Activated CD4-positive, CD25-positive, alpha-beta regulatory T cell (primary cell): ENCODE measurements around the gene NRXN2.
A peak's percentile ranks its signal among the peaks of the same experiment; 100 is the strongest.

ENCODE experiments used
- DNase-seq, 4 experiments: peaks; one replicate each; lab custom pipeline; 2025; lab: John Stamatoyannopoulos, UW

Gene NRXN2

DNA sequence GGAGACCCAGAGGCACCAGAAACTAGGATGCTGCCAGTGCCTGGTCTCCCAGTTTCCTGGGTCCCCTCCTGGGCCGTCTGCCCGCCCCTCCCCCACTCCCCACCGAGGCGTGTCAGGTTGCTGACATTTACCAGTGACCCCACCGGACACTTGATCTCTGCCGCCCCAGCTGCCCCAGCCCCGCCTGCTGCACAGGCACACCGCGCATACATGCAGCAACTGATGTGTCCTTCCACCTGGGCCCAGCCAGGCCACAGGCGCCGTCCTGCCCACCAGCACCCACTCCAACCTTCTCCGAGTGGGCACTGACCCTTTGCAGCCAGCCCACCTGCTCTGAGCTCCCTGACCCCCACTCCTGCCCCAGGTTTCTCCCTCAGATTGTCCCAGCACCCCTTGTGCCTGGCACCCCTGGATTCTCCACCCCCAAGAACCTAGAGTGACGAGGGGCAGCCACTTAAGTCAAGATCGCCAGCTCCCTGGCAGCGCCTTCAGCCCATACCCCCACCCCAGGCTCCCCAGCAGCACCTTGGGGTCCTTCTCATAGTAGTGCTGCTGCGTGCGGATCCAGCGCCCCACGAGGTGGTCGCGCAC, 36.2 kb upstream of the NRXN2 start:
- no peak for DNase-seq

DNA sequence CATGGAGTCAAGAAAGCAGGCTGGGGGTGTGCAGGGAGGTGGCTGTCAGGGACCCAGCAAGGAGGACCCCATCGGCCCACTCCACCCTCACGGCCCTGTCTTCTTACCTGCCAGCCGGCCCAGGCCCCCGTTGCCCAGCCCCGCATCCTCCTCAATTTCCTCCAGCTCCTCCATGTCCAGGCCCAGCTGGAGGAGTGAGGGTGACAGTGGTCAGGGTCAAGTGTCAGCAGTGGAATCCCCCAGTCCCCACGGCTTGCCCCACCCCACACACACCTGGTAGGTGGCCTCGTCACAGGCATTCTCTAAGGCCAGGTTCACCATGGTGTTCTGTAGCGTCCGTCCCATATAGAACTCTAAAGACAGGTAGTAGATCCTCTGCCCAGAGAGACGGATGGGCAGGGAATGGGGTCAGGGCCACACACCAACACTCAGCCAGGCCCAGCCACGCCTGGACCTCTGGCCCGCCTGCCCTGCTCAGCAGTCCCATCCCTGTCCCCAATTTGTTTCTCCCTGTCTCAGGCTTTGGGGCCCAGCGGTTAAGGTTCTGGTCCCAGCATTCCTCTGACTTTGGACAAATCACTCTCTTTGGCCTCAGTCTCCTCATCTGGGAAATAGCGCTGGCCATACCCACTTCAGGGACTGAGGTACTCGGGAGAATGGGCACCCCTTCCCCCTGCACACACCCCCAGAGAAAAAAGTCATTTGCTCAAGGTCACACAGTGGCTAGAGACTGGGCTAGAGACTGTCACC, 35.5 kb upstream of the NRXN2 start:
- no peak for DNase-seq

DNA sequence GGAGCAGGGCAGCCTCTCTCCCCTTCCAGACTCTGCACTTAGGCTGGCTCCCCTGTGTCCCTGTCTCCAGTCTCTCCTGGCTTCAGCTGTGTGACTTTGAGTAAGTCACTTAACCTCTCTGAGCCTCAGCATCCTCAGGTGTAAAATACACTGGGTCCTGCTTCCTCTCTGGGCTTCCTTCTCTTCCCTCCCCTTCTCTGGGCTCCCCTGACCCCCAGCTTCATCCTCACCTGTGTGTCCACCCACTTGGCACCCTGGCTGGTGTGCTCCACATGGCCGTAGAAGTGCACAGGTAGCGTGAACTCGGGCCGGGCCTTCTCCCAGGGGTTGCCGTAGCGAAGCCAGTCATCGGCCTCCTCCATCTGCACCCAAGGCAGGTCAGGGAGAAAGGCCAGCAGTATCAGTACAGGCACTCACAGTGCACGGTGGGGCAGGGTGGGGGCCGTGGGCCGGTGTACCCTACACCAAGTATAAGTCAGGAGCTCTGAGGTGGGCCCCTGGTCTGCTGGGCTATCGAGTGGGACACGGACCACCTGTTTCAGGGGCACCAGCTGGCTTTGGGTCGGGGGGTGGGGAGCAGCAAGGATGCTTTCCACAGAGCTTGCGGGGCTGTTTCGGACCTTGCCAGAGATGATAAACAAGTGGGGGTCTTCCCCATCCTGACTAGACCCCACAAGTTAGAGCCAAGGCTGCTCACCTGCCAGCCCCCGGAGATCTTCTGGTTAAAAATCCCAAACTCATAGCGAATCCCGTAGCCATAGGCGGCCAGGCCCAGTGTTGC, 34.7 kb upstream of the NRXN2 start:
- DNase-seq = no peak

DNA sequence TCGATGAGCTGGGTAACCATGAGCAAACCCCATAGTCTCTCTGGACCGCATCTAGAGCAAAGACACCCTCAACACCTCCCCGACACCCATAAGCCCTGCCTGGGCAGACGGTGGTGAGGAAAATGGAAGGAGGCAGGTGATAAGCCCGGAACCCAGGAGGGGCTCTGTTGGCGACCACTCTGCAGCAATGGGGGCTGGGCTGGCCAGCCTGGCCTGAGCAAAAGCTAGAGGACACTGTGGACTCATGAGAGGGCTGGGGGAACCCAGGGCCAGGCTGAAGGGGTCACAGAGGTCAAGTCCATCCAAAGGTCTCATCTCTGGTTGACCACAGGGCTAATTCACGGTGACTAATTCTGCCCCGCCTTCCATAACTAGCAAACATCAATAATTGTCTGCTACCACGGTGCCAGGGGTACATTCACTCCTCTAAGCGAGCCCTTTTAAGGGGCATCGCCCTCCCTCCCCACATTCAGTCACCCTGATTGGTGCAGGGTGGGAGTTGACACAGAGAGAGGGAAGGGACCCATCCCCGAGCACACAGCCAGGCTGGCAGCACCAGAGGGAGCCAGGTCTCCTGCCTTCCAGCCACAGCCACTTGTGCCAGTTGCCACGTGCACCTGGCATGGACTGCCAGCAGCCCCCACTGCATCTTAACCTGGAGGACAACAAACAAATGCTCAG, 32.8 kb upstream of the NRXN2 start:
- DNase-seq = no peak

DNA sequence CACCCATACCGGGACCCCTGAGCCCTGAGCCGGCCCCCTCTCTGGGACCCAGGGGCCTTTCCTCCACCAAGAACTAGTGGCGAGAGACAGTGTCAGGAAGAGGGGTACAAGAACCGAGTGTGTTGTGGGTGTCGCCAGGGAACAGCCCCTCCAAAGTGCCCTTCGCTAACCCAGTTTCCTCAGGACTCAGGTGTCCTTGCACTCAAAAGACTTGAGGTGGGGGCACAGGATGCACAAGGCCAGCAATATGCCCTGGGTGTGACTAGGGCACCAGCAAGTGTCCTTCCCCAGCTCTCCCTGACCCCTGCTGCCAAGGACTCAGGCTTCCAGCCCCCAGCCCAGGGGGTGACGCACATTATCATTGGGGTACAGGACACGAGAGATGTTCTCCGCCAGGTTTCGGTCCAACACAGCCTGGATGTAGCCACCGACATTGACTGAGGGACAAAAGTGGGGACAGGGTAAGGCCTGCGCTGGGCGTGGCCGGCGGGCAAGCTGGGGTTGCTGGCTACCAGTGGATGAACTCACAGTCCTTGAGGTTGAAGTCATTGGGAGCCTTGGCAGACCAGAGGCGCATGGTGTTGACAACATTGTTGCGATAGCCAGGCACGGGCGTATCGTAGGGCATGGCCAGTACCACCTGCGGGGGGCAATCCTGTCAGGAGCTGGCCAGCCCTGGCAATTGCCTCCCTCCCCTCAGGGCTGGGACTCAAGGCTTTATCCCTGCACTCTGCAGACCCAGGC, 32.1 kb upstream of the NRXN2 start:
- no peak for DNase-seq

DNA sequence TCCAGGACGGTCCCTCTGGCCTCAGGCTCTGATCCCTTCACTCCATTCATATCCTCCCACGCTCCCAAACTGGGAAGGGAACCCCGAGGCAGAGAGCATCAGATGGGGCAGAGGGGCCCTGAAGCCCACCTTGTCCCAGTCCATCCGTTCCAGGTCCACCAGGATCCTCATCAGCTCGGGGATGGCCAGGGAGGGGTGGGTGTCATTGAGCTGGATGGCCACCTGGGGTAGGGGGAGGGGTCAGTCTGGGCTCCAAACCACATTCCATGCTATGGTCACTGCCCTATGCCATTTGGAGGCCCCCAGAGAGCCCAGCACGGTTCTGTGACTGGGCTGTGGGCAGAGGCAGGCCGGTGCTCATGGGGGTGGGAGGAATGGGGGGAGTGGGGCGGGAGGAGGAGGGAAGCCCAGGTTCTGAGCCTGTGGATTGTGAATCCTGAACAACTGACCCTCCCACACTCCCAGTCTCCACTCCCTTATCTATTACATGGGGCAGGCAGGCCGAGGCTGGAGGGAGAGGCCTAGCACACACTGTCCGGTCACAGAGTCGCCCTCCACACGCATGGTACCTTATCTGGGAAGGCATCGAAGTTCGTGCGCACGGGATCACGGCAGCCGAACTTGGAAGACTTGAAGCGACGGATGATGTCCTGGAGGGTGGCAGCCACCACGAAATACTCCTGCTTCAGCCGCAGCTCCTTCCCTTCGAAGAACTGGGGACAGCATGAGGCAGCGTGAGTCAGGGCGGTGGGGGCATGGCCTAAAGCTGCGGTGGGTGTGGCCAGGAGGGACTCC, 31.3 kb upstream of the NRXN2 start:
- no peak for DNase-seq

DNA sequence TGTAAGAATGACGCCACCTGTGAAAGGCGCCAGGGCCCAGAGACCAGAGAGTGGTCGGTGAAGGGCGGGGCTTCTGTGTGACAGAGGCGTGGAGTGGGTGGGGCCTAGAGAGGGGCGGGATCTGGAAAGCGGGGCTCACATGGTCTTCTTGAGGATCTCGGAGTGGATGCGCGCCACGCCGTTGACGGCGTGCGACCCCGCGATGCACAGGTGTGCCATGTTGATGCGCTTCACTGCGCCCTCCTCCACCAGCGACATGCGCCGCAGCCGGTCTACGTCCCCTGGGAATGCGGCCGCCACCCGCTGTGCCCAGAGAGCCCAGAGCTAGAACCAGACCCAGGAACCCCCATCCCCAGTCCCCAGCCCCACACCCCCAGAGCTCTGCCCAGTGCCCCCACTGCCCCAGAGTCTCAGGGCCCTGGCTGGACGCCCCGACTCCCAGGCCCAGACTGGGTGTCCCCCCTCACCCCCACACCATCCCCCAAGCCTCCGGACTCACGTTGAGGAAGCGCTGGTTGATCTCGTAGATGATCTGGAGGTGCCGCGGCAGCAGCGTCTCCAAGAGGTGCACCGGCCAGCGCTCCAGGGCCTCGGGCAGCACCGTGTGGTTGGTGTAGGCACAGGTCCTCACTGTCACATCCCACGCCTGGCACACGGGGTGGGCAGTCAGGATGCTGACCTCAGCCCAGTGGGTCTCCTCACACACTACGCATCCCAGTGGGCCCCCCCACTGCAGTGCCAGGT, 30.6 kb upstream of the NRXN2 start:
- DNase-seq = no peak

DNA sequence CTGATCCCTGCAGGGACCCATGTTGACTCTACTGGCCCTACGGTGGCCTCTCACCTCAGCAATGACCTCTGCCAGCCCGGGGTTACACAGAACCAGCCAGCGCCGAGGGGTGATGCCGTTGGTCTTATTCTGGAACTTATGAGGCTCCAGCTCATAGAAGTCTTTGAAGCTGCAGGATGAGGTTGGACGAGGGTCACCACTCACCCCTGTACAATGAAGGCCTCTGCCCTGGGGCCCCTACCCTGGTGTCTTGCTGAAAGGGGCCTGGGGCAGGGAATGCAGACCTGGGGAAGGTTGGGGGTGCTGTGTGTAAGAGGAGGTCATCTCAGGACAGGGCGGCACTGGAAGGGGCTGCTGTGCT, 30.0 kb upstream of the NRXN2 start:
- DNase-seq = no peak

DNA sequence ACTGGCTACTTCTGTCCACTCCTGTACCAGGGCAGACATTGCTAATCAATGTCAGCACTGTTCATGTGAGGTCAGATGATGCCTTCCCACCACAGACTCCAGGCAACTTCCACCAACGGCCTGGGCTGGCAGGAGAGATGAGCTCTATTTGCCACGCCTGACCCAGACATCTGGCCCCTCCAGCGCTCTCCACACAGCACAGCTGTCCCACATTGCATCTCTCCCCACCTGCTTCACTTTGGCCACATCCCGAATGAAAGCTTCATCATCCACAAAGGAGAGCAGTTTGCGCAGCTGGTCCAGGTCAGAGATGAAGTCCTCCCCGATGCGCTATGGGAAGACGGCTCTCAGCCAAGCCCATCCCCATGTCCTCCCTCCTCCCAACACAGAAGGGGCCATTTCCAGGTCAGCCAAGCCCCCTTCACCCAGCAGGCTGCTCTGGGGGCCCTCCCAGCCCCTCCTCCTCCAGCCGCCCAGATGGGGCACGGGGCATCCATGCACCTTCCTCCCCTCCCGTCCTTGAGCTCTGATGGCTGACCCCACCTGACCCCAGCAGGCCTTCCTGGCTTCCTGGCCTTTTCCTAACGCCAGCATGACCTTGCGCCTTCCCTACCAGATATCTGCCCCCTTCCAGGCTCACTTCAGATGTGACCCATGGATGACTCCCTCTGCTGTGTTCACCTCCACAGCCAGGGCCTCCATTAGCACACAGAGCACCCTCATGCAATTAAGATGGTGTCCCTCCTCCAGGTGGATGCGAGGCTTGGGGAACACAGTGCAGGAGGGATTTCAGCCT, 29.4 kb upstream of the NRXN2 start:
- no peak for DNase-seq

DNA sequence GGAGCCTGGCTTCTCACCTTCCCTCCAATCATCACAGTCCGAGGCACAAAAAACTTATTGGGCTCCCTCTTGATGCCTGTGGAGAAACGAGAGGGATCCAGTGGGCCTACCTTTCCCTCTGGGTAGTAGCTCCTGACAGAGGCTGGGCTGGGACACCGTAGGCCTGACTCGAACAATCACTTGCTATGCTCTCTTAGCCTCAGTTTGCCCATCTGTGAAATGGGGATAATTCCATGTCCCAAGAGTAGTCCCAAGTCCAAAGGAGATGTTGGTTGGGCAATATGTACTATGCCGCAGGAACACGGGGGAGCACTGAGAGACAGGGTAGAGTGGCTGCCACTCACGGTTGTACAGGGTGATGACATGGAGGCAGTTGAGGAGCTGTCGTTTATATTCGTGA, 28.6 kb upstream of the NRXN2 start:
- DNase-seq = no peak

DNA sequence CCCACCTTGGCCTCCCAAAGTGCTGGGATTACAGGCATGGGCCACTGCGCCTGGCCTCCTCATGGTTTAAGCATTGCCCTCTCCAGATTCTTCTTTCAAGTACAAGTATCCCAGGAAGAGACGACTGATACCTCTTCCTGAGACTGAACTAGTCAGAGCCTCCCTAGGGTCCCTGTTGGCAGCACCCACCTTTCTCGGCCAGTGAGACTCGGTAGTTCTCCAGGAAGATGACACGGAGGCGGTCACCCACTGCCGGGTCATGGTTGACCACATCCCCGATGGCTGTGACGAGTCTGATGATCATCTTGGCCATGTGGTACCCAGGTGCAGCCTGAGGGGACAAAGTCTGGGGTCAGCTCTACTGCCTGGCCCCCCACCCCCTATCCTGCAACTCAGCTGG, 28.1 kb upstream of the NRXN2 start:
- no peak for DNase-seq

DNA sequence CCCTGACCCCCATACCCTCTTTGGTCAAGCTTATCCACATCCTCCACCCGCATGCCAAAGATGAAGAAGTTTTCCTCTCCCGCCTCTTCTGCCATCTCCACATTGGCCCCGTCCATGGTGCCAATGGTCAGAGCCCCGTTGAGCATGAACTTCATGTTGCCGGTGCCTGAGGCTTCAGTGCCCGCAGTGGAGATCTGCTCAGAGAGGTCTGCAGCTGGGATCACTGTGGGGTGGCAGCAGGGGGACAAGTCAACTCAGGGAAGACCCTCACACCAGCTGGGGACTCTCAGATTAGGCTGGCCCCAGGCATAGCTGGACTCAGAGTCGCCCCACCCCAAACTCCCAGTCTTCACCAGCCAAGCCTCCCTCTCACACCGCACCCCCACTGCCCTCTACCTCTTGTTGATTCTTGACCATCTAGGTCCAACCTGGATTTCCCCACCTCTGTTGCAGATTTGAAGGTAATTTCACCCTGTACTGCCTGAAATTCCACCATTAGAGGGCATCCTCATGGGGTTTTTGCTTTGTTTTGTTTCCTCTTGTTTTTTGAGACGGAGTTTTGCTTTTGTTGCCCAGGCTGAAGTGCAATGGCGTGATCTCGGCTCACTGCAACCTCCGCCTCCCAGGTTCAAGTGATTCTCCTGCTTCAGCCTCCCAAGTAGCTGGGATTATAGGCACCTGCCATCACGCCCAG, 27.5 kb upstream of the NRXN2 start:
- no peak for DNase-seq

DNA sequence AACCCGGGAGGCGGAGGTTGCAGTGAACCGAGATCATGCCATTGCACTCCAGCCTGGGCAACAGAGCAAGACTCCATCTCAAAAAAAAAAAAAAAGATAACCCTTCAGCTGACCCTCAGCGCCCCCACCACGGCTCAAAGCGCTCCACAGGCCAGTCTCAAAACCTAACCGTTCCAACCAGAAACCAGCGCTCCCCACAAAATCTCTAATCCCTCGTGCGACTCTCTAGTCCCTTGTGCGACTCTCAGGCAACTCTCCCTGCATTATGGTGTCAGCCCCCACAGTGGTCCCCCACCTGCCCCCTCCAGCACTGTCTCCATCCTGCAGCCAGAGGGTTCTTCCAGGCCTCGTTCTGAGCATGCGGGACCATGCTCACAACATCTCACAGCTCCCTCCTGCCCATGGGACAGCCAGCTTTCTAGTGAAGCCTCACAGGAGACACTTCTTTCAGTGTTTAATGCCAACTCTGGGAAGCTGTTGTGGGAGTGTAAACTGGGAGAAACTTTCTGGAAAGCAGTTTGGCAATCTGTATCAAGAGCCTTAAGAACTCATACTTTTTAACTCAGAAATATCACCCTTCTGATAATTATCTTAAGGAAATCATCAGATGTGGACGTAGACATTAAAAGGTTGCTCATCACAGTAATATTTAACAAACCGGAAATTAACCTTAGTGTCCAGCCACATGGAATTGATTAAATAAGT, 25.1 kb upstream of the NRXN2 start:
- DNase-seq = no peak

DNA sequence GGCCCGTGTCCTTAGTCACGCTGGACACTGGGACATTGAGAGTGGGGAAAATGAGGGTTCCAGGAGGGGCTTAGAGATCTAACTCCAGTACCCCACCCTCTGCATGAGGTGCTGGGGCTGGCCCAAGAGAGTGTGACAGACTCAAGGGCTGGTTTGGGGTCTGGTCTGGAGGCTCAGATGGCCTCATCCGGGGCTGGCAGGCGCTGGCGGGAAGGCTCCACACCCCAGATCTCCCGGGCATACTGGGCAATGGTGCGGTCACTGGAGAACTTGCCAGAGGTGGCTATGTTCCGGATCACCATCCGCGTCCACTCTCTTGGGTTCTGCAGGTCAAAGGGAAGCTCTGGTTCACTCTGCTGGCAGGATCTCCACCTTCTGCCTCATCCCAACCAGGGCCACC, 23.5 kb upstream of the NRXN2 start:
- DNase-seq = no peak

DNA sequence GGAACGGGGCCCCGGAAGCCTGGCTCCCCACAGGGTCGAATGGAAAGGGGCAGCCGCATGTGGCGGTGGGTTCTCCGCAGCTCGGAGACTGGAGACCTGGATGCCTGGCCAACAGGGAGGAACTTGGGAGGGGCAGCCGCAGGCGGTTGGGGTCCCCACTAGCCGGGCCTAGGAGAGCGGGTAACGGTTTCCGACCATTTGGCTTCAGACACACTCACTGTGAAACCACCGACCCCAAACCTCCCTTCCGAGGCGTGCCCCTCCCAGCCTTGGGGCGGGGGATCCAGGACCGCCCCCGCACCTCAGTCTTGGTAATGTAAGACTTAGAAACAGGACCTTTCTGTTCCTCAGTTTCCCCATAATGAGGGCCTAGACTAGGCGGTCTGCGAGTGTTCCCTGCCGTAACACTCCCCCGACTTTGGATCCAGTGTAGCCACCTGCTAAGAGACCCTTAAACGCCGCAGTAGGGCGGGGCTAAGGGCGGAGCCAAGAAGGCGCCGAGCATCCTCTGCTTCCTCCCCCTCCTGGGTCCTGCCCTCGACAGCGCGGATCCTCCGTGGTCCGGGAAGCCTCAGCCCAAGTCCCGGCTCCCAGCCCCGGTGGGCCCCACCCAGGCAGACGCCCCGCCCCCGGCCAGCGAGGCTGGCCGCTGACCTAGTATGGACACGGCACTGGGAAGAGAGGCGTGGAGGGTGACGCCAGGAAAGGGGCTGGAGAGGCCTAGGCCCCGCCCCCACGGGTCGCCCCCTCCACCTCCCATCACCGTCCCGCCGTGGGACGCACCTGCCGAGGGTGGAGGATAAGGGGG, 22.7 kb upstream of the NRXN2 start:
- peak in 3 of 4 experiments; percentile 29 to 69 (median 61) for DNase-seq

DNA sequence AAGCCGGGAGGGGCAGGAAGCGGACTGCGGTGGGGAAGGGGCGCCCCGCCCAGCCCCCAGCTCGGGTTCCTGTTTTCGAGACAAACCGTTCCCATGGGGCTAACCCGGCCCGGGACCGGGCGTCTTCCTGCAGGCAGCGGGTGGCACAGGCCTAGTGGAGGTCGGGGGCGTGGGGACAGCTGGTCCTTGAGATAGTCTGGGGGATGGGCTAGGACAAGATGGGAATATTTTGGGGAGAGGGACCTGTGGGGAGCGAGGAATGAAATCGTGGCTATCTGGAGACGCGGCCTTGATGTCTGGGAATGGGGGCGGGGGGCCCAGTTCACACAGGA, 22.2 kb upstream of the NRXN2 start:
- DNase-seq = peak in 2 of 4 experiments; percentile 81 to 86

DNA sequence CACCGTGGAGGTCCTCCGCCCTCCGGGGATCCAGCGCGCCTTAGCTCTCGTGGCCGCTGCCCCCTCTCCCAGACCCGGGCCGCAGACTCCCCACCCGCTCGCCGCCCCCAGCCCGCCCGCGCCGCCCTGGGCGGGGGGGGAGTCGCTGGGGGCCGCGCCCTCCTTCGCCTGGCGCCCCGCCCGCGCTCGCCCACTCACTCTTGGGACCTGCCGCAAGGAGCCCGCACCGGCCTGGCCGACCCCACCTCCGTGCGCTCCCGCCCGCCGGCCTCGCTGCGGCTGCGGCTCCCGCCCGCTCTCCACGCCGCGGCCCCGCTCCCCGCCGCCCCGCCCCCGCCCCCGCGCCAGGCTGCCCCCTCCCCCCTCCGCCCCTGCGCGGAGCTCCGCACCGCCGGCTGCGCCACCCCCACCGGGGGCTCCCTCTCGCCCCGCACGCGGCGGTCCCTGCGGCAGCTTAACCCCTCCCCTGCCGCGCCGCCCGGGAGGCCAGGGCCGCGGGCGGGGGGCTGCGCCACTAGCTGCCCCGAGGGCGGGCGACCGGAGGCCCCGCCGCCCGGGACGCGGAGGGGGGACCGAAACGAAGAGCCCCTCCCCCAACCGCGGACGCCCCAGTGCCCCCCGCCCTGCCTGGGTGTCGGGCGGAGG, 21.7 kb upstream of the NRXN2 start:
- peak in 1 of 4 experiments; percentile 51 for DNase-seq
